ENCODE results near the gene TAF1C.

The TAF1C gene

DNA sequence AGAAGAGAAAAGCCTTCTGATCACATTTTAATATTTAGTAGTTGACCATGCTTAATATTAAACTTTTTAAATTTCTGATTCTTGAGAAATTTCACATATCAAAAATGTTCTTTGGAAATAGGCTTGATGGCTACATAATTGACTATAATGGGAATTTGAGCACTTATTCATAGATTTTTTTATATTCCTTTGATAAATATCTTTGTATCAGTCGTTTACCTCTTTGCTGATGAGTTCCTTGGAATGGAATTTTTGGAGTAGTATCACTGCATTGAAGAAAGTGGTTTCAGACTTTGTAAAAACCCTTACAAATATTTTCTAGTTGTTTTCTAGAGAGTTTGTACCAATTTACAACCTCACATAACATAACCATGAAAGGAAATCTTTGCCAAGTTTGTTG, 27.1 kb downstream of the TAF1C start:
- no peak for DNase-seq (ENCODE audit: low read depth)

- DNase-seq (ENCODE audit: low read depth): no peak
These were observed 27.9 kb downstream of the TAF1C start for GRCh38 chr16:84159007-84159406.

DNA sequence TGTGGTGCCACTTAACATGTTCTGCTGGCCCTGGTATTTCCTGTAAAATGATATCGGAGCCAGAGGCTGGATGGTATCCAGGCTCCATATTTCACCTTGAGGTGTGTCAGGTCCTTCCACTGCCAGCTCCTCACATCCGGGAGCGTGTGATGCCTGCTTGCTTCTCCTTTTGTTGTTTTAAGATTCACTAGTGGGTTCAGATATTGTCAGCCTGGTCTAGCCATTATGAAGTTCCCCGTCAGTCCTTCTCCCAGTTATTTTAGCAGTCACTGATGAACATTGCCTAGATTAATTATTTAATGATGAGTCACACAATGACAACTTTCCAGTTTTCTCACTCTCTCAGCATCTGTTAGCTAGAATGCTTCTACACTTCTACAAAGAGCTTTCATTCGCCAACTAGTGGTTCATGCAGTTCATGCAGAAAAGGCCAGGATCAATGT, 30.5 kb downstream of the TAF1C start:
- DNase-seq (ENCODE audit: low read depth): no peak

DNA sequence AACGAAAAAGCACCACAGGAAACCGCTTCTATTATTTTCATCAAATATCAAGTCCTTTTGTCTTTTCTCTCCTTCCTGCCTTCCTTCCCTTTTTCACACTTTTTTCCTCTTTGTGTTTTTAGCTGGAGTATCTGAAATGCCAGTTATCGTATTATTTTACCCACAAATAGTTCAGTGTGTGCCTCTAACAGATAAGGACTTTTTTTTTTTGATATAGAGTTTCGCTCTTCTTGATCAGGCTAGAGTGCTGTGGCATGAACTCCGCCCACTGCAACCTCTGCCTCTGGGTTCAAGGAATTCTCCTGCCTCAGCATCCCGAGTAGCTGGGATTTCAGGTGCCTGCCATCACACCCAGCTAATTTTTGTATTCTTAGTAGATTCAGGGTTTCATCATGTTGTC, 31.1 kb downstream of the TAF1C start:
- no peak for DNase-seq (ENCODE audit: low read depth)

DNA sequence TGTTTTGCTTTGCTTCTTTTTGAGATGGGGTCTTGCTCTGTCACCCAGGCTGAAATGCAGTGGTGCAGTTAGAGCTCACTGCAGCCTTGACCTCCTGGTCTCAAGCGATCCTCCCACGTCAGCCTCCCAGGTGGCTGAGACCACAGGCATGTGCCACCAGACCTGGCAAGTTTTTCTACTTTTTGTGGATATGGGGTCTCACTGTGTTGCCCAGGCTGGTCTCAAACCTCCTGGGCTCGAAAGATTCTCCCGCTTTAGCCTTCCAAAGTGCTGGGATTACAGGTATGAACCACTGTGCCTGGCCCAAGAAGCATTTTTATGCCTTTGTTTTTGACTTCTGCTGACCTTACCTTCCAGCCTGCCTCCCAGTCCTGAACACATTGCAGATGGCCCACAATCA, 31.6 kb downstream of the TAF1C start:
- no peak for DNase-seq (ENCODE audit: low read depth)

GRCh38 chr16:84153660-84154214, 33.1 kb downstream of the TAF1C start:
- DNase-seq (ENCODE audit: low read depth): no peak

- DNase-seq (ENCODE audit: low read depth): no peak
These were observed 35.9 kb downstream of the TAF1C start for GRCh38 chr16:84150926-84151325.

- DNase-seq (ENCODE audit: low read depth): peak; percentile 63
These were observed 41.8 kb downstream of the TAF1C start, which contains the start of the genes DNAAF1 and HSDL1 for GRCh38 chr16:84144859-84145639. Gene DNAAF1, plus strand, starts transcription at chr16:84145308. Its CDS starts 133 bp downstream, at chr16:84145441. Gene HSDL1, minus strand, starts transcription at chr16:84145177. Its CDS starts 13,856 bp downstream, at chr16:84131321.

GRCh38 chr16:84144209-84144858, 42.5 kb downstream of the TAF1C start:
- DNase-seq (ENCODE audit: low read depth): no peak

DNA sequence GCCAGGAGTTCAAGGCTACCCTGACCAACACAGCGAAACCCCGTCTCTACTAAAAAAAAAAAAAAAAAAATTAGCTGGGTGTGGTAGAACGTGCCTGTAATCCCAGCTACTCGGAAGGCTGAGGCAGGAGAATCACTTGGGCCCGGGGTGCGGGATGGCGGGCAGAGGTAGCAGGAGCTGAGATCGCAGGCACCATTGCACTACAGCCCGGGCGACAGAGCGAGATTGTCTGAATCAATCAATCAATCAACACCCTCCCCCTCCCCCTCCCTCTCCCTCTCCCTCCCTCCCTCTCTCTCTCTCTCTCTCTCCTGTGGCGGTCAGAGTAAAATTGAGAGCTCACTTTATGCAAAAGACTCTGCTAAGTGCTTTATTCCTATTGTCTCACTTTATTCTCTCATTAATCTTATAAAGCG, 43.1 kb downstream of the TAF1C start:
- no peak for DNase-seq (ENCODE audit: low read depth)

- DNase-seq (ENCODE audit: low read depth): no peak
These were observed 43.8 kb downstream of the TAF1C start for GRCh38 chr16:84143081-84143480.

- no peak for DNase-seq (ENCODE audit: low read depth)
These were observed 45.6 kb downstream of the TAF1C start for GRCh38 chr16:84141143-84141670.

DNA sequence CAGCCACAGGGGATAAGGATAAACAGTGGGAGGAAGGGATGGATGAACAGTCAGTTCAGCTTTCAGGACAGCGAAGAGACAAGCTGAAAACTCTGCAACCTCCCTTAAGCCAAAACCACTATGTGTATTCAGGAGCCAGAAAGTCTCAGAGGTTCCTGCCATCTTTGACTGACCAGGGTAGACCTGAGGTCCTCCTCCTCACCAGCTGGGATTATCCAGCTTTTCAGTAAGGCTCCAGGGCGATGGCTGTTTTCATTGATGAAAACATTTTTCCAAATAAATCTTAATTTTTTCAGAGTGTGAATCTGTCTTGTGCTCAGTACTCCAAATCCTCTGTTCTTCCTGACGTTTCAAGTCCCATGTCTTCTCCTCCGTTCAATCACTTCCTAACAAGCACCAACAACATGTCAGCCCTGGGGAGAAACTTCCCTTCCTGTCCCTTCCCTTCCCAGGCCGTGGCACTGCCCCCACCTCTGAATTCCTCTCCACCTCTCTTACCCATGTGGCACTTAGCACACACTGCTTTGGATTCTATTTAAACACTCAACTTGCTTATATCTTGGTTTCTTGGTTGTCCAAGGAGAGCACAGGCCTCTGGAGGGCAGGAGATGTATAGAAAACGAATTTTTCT, 47.1 kb downstream of the TAF1C start:
- no peak for DNase-seq (ENCODE audit: low read depth)

- DNase-seq (ENCODE audit: low read depth): no peak
These were observed 47.8 kb downstream of the TAF1C start for GRCh38 chr16:84138824-84139627.

DNA sequence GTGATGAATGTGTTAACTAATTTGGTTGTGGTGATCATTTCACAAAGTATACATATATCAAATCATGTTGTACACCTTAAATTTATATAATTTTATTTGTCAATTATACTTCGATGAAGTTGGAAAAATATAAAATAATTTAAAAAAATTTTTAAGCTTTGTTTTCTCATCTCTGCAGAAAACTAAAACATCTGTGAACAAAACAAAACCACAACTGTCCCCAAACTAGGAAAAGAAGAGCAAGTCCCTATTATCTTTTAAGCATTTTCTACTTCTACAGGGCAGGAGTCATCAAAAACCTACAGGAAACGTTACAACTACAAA, 48.4 kb downstream of the TAF1C start:
- no peak for DNase-seq (ENCODE audit: low read depth)

- DNase-seq (ENCODE audit: low read depth): no peak
These were observed 49.0 kb downstream of the TAF1C start for GRCh38 chr16:84137769-84138357.

DNA sequence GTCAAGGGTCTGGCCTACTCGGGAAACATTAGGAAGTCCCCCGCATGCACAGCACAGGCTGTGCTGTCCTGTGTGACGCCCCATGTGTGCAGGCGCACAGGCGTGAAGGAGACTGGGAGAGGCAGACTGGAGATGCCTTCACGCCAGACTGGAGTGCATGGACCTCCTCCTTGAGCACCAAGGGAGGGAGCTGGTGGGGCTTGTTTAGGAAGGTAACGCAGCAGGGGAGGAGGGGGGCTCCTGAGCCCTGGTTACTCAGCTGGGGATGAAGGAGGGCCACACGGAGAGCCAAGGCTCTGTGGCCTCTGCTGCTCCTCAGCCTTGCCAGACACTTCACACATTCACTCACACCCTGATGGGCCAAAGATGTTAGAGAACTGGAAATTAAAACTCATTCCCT, 49.6 kb downstream of the TAF1C start:
- no peak for DNase-seq (ENCODE audit: low read depth)

GRCh38 chr16:84136331-84137125, 50.3 kb downstream of the TAF1C start:
- DNase-seq (ENCODE audit: low read depth): no peak

DNA sequence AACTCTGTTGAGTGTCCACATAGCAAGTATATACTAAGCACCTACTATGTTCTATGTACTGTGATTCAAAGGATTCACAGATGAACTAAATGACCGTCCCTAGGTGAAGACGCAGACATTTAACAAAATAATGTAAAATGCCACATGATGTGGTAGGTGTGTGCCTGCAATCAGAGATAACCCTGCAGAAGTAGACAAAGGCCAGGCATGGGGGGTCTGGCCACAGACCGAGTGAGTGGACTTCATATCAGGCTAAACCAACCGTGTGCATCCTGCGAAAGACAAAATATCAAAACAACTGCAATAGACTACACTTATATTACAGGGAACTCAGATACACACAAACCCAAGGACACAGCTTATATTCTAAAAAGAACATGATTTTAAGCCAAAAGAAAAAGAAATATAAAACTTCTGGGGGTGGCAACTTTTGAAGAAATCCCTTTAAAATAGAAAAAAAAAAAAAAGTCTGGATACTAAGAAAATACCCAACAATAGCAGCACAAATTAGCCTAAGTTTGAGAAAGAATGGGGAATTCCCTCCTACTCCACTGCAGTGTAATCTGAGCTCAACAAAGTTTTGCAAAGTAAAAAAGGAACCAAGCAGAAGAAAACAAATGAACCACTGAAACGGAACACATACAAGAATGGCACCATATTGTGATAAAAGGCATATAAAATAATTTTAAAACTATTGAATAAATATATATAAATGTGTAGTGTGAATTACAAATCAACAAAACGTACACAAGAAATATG, 54.2 kb downstream of the TAF1C start:
- no peak for DNase-seq (ENCODE audit: low read depth)

- no peak for DNase-seq (ENCODE audit: low read depth)
These were observed 55.7 kb downstream of the TAF1C start for GRCh38 chr16:84131117-84131516.
